ENCODE results near the gene BRD8.
"Not testable (repeated sequence)": the region's sequence is repeated elsewhere in the genome, so short reads cannot be mapped to it uniquely, and the experiment has no call there.

BRD8 gene

GRCh38 chr5:138163721-138164120 is 14.7 kb downstream of the BRD8 start:
- no peak for DNase-seq (ENCODE audit: low spot score)

- no peak for DNase-seq (ENCODE audit: low spot score)
Observed at GRCh38 chr5:138160706-138161105, 17.7 kb downstream of the BRD8 start.

GRCh38 chr5:138159666-138160065 is 18.8 kb downstream of the BRD8 start:
- no peak for DNase-seq (ENCODE audit: low spot score)

- DNase-seq (ENCODE audit: low spot score): no peak
Observed at GRCh38 chr5:138157626-138158025, 20.8 kb downstream of the BRD8 start.

GRCh38 chr5:138155977-138156376 is 22.5 kb downstream of the BRD8 start:
- DNase-seq (ENCODE audit: low spot score): not testable (repeated sequence)

GRCh38 chr5:138149530-138149929 is 28.9 kb downstream of the BRD8 start:
- peak; percentile 28 for DNase-seq (ENCODE audit: low spot score)

- DNase-seq (ENCODE audit: low spot score): no peak
Observed at GRCh38 chr5:138148811-138149210, 29.6 kb downstream of the BRD8 start.

GRCh38 chr5:138143578-138143977 is 34.9 kb downstream of the BRD8 start:
- not testable (repeated sequence) for DNase-seq (ENCODE audit: low spot score)

- no peak for DNase-seq (ENCODE audit: low spot score)
Observed at GRCh38 chr5:138141734-138142133, 36.7 kb downstream of the BRD8 start.

- DNase-seq (ENCODE audit: low spot score): no peak
Observed at GRCh38 chr5:138140268-138140667, 38.2 kb downstream of the BRD8 start.

- DNase-seq (ENCODE audit: low spot score): no peak
Observed at GRCh38 chr5:138139781-138140090, 38.7 kb downstream of the BRD8 start.

GRCh38 chr5:138138949-138139780 is 39.3 kb downstream of the BRD8 start, which contains the start of gene NME5:
NME5 (minus strand) TSS chr5:138139428; CDS start chr5:138138780, 648 bp downstream.
- peak; percentile 83 for DNase-seq (ENCODE audit: low spot score)

GRCh38 chr5:138132543-138132942 is 45.9 kb downstream of the BRD8 start:
- no peak for DNase-seq (ENCODE audit: low spot score)

- DNase-seq (ENCODE audit: low spot score): no peak
Observed at GRCh38 chr5:138129347-138129746, 49.1 kb downstream of the BRD8 start.

GRCh38 chr5:138128334-138128733 is 50.1 kb downstream of the BRD8 start:
- no peak for DNase-seq (ENCODE audit: low spot score)

GRCh38 chr5:138115254-138115653 is 63.2 kb downstream of the BRD8 start:
- no peak for DNase-seq (ENCODE audit: low spot score)

- DNase-seq (ENCODE audit: low spot score): no peak
Observed at GRCh38 chr5:138111937-138112336, 66.5 kb downstream of the BRD8 start.

GRCh38 chr5:138111181-138111580 is 67.2 kb downstream of the BRD8 start:
- DNase-seq (ENCODE audit: low spot score): no peak

- peak; percentile 35 for DNase-seq (ENCODE audit: low spot score)
Observed at GRCh38 chr5:138110266-138110963, 68.0 kb downstream of the BRD8 start.

GRCh38 chr5:138109463-138110265 is 68.8 kb downstream of the BRD8 start:
- DNase-seq (ENCODE audit: low spot score): no peak

GRCh38 chr5:138107213-138107612 is 71.2 kb downstream of the BRD8 start:
- DNase-seq (ENCODE audit: low spot score): no peak

- no peak for DNase-seq (ENCODE audit: low spot score)
Observed at GRCh38 chr5:138105709-138106108, 72.7 kb downstream of the BRD8 start.

GRCh38 chr5:138103319-138103637 is 75.2 kb downstream of the BRD8 start:
- DNase-seq (ENCODE audit: low spot score): no peak
